CMK (cell line): ENCODE results near the gene CECR2.
"Not testable (repeated sequence)": the region's sequence is repeated elsewhere in the genome, so short reads cannot be mapped to it uniquely, and the experiment has no call there.

Source experiments
- DNase-seq: peaks from one replicate; pipeline ENCODE4 v3.0.0-alpha.2; 2010; ENCODE audit warnings: low read depth

Gene CECR2

GRCh38 chr22:17514084-17514483 lies 144.8 kb downstream of the CECR2 start:
- no peak for DNase-seq

DNA sequence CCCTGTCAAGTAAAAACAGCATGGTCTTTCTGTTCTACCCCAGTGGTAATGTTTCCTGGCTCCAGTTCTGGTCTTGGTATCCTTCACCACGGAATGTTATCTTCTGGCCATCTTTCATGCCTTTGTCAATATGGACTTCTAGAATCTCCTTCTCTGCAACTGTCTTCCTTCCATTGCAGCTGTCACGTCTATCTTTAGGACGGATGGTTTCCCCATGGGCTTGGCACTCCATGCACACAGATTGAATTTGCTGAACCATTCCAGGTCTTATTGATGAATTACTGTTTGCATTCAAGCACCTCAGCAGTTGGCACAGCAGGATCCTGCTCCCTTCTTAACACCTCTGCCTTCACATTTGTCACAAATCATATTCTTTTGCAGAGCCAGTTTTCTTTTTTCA lies 149.1 kb downstream of the CECR2 start:
- no peak for DNase-seq

DNA sequence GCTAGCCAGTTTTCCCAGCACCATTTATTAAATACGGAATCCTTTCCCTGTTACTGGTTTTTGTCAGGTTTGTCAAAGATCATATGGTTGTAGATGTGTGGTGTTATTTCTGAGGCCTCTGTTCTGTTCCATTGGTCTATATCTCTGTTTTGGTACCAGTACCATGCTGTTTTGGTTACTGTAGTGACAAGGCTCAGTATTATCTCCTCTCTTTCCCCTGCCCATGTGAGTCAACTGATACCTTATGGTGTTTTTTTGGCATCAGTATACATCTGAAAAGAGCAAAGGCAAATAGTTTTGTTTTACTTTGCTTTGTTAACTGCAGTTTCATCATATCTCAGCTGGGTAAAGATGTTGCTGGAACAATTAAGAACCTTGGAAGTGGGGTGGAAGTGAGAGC lies 152.7 kb downstream of the CECR2 start:
- not testable (repeated sequence) for DNase-seq

GRCh38 chr22:17523925-17524324 lies 154.7 kb downstream of the CECR2 start:
- DNase-seq, result no peak

DNA sequence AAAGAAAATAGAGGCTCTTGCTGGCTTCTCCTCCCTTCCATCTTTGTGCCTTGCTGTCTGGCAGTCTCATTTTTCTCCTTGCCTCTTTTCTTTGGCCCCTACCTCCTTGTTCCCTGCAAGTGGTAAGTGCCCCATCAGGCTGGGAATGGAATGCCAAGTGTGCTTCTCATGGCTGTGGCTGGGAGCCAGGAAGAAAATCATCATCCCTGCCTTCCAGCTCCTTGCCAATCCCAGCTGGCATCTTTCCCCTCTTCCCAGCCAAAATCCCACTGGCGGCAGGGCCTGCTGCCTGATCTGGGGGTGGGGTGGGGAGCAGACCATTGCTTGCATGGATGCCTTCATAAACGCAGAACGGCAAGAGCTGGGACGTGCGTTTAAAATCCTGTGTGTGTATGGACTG lies 167.0 kb downstream of the CECR2 start:
- no peak for DNase-seq

- no peak for DNase-seq
Measured at GRCh38 chr22:17537155-17537554, 167.9 kb downstream of the CECR2 start.

DNA sequence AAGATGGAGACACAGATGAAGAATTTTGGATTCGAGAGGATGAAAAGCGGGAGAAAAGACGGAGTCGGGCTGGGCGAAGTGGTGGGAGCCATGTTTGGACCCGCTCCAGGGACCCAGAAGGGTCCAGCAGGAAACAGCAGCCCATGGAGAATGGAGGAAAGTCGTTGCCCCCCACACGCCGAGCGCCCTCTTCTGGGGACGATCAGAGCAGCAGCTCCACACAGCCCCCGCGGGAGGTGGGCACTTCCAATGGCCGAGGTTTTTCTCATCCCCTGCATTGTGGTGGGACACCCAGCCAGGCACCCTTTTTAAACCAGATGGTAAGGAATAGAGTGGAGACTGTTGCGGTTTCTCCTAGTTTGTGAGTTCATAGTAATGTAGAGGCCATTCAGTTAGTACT lies 171.2 kb downstream of the CECR2 start:
- no peak for DNase-seq

- no peak for DNase-seq
Measured at GRCh38 chr22:17541476-17541875, 172.2 kb downstream of the CECR2 start.

GRCh38 chr22:17542452-17542851 lies 173.2 kb downstream of the CECR2 start:
- DNase-seq, result no peak

GRCh38 chr22:17548010-17548755 lies 178.9 kb downstream of the CECR2 start:
- no peak for DNase-seq

- no peak for DNase-seq
Measured at GRCh38 chr22:17548756-17549035, 179.4 kb downstream of the CECR2 start.

- no peak for DNase-seq
Measured at GRCh38 chr22:17549183-17549582, 179.9 kb downstream of the CECR2 start.

- no peak for DNase-seq
Measured at GRCh38 chr22:17549655-17550054, 180.4 kb downstream of the CECR2 start.

DNA sequence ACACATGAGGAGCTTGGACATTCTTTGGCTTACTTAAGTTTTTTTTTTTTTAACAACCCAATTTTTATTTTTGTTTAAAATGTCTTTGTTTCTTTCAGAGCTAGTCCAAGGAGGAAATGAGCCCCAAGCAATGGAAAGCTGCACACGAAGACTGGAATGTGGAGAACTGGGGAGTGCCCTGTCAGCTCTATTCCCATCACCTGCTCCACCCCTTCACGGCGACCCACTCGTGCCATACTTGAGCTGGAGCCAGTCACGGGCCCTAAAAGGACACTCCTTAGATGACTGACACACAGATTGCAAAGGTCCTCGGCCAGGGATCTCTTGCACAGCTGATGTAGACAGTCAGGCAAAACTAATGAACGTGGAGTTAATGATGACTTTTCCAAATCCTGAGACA lies 183.5 kb downstream of the CECR2 start:
- DNase-seq, result no peak

- no peak for DNase-seq
Measured at GRCh38 chr22:17554814-17555213, 185.6 kb downstream of the CECR2 start.

- DNase-seq, result no peak
Measured at GRCh38 chr22:17559188-17559587, 189.9 kb downstream of the CECR2 start.

- no peak for DNase-seq
Measured at GRCh38 chr22:17562906-17563870, 193.9 kb downstream of the CECR2 start, which contains the start of gene SLC25A18. Gene SLC25A18 (plus strand): TSS chr22:17563498. CDS start chr22:17579945, 16,447 bp downstream.

DNA sequence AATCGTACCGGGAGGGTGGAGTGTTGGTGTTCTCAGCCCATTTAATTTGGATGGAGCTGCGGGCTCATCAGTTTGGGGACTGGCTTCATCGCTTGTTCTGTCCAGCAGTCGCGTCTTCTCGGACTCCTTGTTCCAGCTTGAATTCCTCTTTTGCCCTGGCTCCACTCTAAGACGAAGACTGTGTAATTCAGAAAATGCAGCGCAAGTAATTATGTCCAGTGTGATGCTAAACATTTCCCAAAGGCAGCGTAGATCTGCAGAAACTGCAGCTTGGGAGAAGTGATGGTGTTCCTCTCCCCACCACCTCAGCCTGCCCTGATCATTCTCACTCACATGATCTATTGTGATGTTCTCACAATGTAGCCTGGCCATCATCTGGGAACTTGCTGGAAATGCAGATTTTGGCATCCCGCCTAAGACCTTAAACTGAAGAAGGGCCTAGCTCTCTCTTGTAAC lies 194.7 kb downstream of the CECR2 start:
- DNase-seq, result no peak

- DNase-seq, result not testable (repeated sequence)
Measured at GRCh38 chr22:17566016-17566687, 196.9 kb downstream of the CECR2 start.

DNA sequence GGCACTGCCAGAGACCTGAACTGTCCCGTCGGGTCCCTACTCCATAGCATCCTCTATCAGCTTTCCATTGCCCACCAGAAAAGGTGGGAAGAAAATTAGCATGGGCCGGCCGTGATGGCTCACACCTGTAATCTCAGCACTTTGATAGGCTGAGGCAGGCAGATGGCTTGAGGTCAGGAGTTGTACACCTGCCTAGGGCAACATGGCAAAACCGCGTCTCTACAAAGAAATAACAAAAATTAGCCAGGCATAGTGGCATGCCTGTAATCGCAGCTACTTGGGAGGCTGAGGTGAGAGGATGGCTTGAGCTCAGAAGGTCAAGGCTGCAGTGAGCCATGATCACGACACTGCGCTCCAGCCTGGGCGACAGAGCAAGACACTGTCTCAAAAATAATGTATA lies 197.5 kb downstream of the CECR2 start:
- no peak for DNase-seq

- DNase-seq, result no peak
Measured at GRCh38 chr22:17569971-17570511, 200.8 kb downstream of the CECR2 start.
